Stimulated activated CD4-positive, alpha-beta T cell treated with anti-CD3 and anti-CD28 coated beads, Interleukin-4, amount 100 ng/mL, for 24 hours (primary cell): ENCODE measurements around the gene CD46.
A peak's percentile ranks its signal among the peaks of the same experiment; 100 is the strongest.

Experiments
- DNase-seq: peaks from one replicate; pipeline ENCODE4 v3.0.0-alpha.2; 2020

Gene CD46

GRCh38 chr1:207799989-207800648 is 48.3 kb downstream of the CD46 start:
- no peak for DNase-seq

GRCh38 chr1:207801819-207802218 is 50.0 kb downstream of the CD46 start:
- DNase-seq = no peak

- no peak for DNase-seq
Observed at GRCh38 chr1:207803678-207804077, 51.8 kb downstream of the CD46 start.

DNA sequence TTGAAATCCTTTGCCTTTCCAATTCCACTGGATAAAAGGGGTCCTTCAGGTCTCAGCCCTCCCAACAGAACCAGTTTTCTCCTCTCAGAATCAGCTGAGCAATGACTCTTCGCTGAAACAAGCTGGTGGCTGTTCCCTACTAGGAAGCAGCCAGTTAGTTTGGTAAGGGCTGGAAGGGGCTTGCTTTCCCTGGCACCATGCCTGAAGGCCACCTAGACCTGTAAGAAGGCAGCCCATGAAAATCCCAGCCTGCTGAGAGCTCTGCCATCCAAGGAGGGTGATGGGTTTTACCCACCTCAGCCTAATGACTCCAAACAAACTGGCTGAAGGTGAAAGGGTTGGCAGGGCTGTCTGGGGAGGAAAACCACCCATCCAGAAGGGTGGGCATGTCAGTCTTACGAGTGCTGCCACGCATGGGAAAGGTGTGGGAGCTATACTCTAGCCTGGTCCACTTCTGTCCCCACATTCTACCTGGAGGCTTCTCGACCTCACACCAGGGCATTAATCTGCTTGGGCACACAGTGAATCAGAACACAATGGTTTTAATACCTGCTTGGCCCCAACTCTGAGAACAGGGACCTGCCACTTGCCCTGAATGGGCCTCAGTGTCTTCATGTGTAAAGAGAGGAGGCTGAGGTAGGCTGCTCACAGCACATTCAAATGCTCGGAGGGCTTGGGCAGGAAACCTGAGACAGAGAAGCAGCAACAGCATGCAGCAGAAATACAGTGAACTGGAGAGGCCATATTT is 53.0 kb downstream of the CD46 start:
- DNase-seq = no peak

- DNase-seq = no peak
Observed at GRCh38 chr1:207805841-207806421, 54.1 kb downstream of the CD46 start.

- no peak for DNase-seq
Observed at GRCh38 chr1:207806531-207807325, 54.9 kb downstream of the CD46 start.

DNA sequence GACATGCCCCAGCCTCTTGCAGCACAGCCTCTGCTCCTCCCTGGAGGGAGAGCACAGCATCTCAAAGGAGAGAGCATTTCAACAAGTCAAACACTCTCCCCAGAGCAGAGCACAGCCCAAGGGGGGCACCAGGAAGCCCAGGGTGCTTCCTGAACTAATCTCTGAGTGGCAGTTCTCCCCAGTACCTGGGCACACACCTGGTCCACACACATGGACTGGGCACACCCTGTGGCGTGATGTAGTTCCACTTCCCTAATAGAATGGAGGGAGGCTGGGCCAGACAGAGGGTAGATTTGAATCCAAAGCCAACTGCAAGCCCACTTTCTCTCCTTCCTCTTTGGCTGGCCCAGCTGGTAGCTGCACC is 55.5 kb downstream of the CD46 start:
- DNase-seq = no peak

DNA sequence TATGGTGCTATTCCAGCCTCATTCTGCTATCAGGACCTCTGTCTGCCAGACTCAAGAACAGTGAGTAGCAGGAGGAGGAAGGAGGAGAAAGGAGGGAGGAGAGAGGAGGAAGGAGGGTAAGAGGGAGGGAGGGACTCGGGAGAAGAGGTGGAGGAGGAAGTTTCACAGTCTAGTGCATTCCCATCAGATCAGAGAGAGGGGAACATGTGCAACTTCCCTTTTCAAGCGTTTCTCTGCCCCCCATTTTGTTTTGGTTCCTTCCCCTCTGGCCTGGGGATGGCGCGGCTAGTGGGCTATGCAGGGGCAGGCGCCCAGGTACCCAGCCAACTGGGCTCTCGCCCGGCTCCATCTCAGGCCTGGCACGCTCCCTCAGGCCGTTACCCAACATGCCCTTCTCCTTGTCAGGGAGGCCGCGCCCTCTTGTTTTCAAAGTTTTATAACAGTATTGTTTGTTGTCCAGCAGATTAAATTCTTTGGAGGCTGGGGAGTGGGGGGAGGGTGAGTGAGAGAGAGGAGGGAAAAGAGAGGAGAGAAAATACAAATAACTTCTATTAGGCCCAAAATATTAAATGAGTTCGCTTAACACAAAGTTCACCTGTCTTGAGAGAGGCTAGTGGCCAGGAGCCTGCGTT is 56.0 kb downstream of the CD46 start:
- DNase-seq = no peak

DNA sequence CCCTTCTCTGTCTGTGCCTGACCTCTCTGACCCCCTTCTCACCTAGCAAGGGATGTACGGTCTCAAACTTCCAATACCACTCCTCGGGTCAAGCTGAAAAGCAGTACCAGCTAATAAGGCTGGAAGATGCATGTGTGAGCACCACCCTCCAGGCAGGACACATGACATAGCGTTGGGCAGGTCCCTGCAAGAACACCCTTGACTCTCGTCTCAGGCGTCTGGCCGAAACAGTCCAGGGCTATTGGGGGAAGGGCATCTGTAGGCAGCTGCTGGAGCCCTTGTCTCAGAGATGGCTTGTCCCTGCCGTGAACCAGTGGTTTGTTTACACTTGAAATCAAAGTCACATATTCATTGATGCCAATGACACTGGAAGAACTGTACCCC is 56.5 kb downstream of the CD46 start:
- DNase-seq = no peak

DNA sequence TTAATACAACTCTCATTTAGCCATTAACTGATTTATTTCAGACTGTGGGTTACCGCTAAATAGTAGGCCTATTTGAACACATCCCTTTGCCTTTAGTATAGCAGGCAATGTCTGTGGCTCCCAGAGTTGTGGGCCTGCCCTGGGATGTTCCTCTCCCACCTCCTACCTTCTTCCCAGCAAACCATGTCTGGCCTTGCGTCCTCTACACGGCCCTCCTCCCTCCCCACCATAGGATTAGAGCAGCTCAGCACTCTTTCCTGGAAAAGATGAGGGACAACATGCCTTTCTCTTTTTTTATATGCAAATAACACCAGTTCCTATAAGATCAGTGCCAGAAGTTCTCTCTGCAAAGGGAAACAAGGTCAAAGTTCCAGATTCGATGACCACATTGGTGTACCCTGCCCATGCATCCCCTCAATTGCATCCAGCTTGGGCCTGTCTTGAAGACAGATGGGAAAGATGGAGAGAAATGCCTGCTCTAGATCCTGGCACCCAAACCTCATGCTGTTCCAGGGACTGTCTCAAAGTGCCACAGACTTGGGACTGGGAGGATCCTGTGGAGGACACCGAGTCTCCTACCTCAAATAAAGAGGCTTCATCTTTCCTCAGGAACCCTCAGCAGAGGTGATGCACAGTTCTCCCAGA is 57.2 kb downstream of the CD46 start:
- DNase-seq = no peak

DNA sequence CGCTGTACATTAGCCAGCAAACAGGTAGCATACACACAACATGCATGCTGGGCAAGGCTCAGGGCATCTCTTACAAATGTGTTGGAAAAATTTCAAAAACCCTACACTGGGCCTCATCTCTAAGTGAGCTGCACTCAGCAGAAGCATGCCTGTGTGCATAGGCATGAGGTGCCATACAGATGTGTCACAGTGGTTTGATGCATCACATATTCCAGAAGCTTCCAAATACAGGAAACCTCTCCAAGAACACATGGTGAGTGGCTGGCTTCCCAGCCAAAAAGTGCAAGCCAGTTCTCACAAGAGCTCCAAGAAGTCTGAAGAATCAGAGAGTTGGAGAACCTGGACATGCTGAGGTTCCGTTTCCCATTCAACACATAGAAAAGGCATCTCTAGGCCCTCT is 58.3 kb downstream of the CD46 start:
- no peak for DNase-seq

- DNase-seq = no peak
Observed at GRCh38 chr1:207810606-207811295, 58.9 kb downstream of the CD46 start.

DNA sequence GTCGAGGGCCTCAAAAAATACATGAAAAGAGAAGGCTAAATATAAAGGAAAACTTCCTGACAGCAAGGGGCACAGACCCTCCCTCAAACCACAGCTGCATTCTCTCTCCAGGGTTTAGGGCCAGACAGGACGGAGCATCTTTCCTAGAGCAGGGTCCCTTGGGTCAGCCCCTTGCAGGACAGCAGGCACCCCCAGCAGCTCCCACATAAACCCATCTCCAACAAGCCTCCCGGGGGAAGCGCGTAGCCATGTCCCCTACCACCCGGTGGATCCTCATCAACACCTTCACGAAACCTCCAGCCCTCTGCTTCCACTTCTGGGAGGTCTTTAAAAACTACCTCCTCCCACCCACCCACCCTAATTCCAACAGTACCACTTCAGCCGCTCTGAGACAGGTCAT is 59.5 kb downstream of the CD46 start:
- no peak for DNase-seq

GRCh38 chr1:207811920-207812720 is 60.3 kb downstream of the CD46 start:
- DNase-seq = no peak

GRCh38 chr1:207812778-207813511 is 61.1 kb downstream of the CD46 start:
- no peak for DNase-seq

DNA sequence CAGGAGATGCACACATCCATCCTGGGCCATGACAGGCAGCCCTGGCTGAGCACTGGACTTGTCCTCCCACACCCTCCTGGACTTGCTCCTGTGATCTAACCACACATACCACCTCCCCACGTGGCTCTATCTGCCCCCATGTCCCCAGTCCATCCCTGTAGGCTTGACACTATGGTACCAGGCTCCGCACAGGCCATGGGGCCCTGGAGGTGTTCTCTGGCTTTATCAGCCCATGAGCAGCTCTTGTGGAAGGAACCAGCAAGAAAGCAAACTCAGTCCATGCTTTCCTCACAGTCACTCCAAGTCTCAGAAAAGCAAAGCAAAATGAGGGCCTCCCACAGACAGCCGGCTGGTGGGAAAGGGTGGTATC is 61.6 kb downstream of the CD46 start:
- no peak for DNase-seq

- DNase-seq = no peak
Observed at GRCh38 chr1:207813946-207814345, 62.1 kb downstream of the CD46 start.

- DNase-seq = no peak
Observed at GRCh38 chr1:207814469-207814868, 62.6 kb downstream of the CD46 start.

- no peak for DNase-seq
Observed at GRCh38 chr1:207815466-207815865, 63.6 kb downstream of the CD46 start.

GRCh38 chr1:207815913-207816291 is 64.0 kb downstream of the CD46 start:
- peak; percentile 58 for DNase-seq

DNA sequence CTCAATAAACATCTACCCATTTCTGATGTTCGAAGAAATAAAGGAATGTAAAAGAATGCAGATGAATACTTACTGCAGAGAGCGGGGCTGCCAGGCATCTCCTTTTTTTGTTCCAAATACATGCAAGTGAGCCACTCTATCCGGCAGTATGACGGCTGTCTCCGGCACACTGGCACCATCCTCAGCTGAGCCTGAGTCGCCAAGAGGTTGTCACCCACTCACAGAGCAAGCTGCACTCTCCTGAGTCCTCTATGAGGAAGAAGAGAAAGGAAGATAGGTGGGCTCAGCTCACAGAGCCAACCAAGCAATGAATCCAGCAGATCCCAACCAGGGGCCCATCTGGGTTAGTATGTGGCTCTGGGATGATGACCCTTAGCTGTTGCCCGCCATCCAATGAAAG is 65.3 kb downstream of the CD46 start:
- DNase-seq = no peak
